HL-60 (cell line): ENCODE measurements around the gene GPR39.

Source experiments
- DNase-seq, 2 experiments: peaks; one replicate each; pipeline ENCODE4 v3.0.0-alpha.2; 2010 to 2020; ENCODE audit warnings: low read depth in 1 of 2, low spot score in 1 of 2
- H3K27ac ChIP-seq: fragments of 250-450 bp; sonication (Bioruptor Pico); replicated peaks from 2 replicates; pipeline ENCODE4 v1.5.1; 2020; ENCODE audit warnings: mild to moderate bottlenecking, moderate library complexity
- H3K27me3 ChIP-seq: fragments of 250-450 bp; sonication (Bioruptor Pico); 2 replicates; pipeline ENCODE4 v1.5.1; 2021; ENCODE audit warnings: mild to moderate bottlenecking, moderate library complexity; ENCODE audit not compliant: insufficient read depth, poor library complexity, severe bottlenecking
- H3K4me3 ChIP-seq: replicated peaks from 2 replicates; pipeline ENCODE4 v1.5.1; 2011; ENCODE audit warnings: mild to moderate bottlenecking, control low read depth, low read length; ENCODE audit not compliant: insufficient read depth
- GABPA ChIP-seq: IDR thresholded peaks from 2 replicates; pipeline ENCODE4 v1.6.1; 2012; ENCODE audit warnings: low read depth
- POLR2AphosphoS5 ChIP-seq: IDR thresholded peaks from 2 replicates; pipeline ENCODE4 v1.6.1; 2012; ENCODE audit warnings: low read depth
- REST ChIP-seq: IDR thresholded peaks from 2 replicates; pipeline ENCODE4 v1.6.1; 2012; ENCODE audit warnings: low read depth; ENCODE audit not compliant: insufficient replicate concordance
- SPI1 ChIP-seq: IDR thresholded peaks from 2 replicates; pipeline ENCODE4 v1.6.1; 2012; ENCODE audit warnings: low read depth, mild to moderate bottlenecking, borderline replicate concordance
- TF ChIP-seq, protein P1 (sequence below): IDR thresholded peaks from one replicate; pipeline ENCODE4 v1.5.1; 2011; ENCODE audit warnings: low read length, control low read depth, inconsistent platforms; ENCODE audit not compliant: insufficient read depth

The GPR39 gene

DNA sequence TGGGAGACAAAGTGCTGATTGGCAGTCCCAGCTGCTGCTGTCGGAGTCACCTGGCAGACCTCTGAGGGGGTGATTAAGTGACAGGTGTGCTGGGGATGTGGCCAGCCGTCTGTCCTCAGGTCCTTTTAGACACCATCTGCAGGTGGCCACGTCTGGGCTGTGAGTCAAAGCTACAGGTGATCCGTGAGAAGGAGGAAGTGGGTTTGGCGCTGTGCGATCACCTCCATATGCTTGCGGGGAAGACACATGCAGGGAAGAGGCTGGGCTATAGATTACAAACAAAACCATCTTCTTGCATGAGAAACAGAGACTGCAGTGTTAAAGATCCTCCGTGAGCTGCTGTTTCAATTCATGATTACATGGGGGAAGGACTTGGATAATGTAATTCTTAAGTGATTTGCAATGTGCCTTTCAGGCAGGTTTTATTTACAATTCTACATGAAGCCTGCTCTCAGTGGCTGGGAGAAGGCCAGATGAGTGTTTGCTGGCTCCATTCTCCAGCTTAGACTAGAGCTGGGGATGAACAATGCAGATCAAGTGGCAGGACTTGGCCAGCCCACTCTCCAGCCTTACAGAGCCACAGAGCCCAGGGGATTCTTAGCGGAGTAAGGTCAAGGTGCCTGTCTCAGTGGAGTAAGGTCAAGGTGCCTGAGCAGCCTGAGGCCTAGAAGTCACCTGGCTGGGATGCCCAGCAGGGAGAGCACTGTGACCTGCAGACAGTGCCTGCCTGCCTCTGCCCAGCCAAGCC, 165.6 kb downstream of the GPR39 start:
- no peak for DNase-seq
- Histone ChIP-seq H3K27me3 (no peaks in the 10 kb centered on the region), H3K27ac (no peak overlapping the region), H3K4me3 (no peak overlapping the region)
- TF ChIP-seq, protein P1, sequence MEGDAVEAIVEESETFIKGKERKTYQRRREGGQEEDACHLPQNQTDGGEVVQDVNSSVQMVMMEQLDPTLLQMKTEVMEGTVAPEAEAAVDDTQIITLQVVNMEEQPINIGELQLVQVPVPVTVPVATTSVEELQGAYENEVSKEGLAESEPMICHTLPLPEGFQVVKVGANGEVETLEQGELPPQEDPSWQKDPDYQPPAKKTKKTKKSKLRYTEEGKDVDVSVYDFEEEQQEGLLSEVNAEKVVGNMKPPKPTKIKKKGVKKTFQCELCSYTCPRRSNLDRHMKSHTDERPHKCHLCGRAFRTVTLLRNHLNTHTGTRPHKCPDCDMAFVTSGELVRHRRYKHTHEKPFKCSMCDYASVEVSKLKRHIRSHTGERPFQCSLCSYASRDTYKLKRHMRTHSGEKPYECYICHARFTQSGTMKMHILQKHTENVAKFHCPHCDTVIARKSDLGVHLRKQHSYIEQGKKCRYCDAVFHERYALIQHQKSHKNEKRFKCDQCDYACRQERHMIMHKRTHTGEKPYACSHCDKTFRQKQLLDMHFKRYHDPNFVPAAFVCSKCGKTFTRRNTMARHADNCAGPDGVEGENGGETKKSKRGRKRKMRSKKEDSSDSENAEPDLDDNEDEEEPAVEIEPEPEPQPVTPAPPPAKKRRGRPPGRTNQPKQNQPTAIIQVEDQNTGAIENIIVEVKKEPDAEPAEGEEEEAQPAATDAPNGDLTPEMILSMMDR, result no peak
- TF ChIP-seq POLR2AphosphoS5, result no peak
- TF ChIP-seq SPI1, result no peak
- no peak for TF ChIP-seq GABPA
- no peak for TF ChIP-seq REST

GRCh38 chr2:132583666-132584360, 167.2 kb downstream of the GPR39 start:
- Histone ChIP-seq H3K27me3 (no peaks in the 10 kb centered on the region), H3K4me3 (no peak overlapping the region), H3K27ac (no peak overlapping the region)
- no peak for TF ChIP-seq GABPA
- TF ChIP-seq REST, result no peak
- TF ChIP-seq SPI1, result no peak
- TF ChIP-seq POLR2AphosphoS5, result no peak
- TF ChIP-seq, protein P1, result no peak
- DNase-seq, result no peak

GRCh38 chr2:132584976-132585817, 168.6 kb downstream of the GPR39 start:
- H3K27me3 ChIP-seq, result no peaks in the 10 kb centered on the region
- no peak for DNase-seq
- TF ChIP-seq GABPA (no peak), SPI1 (no peak), REST (no peak), POLR2AphosphoS5 (no peak)
- TF ChIP-seq, protein P1, result no peak
- no peak overlapping the region for H3K4me3 ChIP-seq
- H3K27ac ChIP-seq, result no peak overlapping the region
